Bronchial epithelial cell (primary cell): ENCODE results near the gene SHF. TPM values are rescaled to one million over a fixed set of nuclear protein-coding genes. Genes with fewer than 3 reads are reported as not detected.

ENCODE experiments used
- DNase-seq: peaks from one replicate; pipeline ENCODE4 v3.0.0-alpha.2; 2010; ENCODE audit warnings: low read depth
- FAIRE-seq: peaks from 2 replicates; lab custom pipeline; 2011; peaks lifted over from hg19 to GRCh38; lab: Jason Lieb, UNC
- H3K27me3 ChIP-seq: 2 replicates; pipeline ENCODE4 v1.5.1; 2011; ENCODE audit warnings: low read length; ENCODE audit not compliant: control insufficient read depth, insufficient read depth
- H3K36me3 ChIP-seq: 2 replicates; pipeline ENCODE4 v1.5.1; 2011; ENCODE audit warnings: low read length; ENCODE audit not compliant: control insufficient read depth, insufficient read depth
- H3K4me3 ChIP-seq: 2 replicates; pipeline ENCODE4 v1.5.1; 2011; ENCODE audit warnings: mild to moderate bottlenecking, low read depth, low read length, control low read depth
- CTCF ChIP-seq: IDR thresholded peaks from 2 replicates; pipeline ENCODE4 v1.5.1; 2011; ENCODE audit warnings: mild to moderate bottlenecking, moderate library complexity, low read length, control low read depth, inconsistent platforms; ENCODE audit not compliant: insufficient read depth, severe bottlenecking
- total RNA-seq: library from RNA; depleted of rRNA; stranded (reverse); fragments of >200 nt; gene quantifications from 2 replicates; pipeline ENCODE4 v1.2.1, GENCODE V29; 2014

The SHF gene
- total RNA-seq, 1 donor from 2014 or later: 0.79 TPM

GRCh38 chr15:45230245-45230965, 42.6 kb upstream of the SHF start:
- no peak for TF ChIP-seq CTCF
- no peak for FAIRE-seq
- peak; percentile 41 for DNase-seq
- H3K4me3 ChIP-seq: no peak overlapping the region
- H3K36me3 ChIP-seq: no peaks in the 10 kb centered on the region
- H3K27me3 ChIP-seq: no peaks in the 10 kb centered on the region

GRCh38 chr15:45228931-45229330, 41.2 kb upstream of the SHF start:
- no peak for DNase-seq
- no peaks in the 10 kb centered on the region for H3K36me3 ChIP-seq
- no peak for FAIRE-seq
- TF ChIP-seq CTCF: no peak
- no peak overlapping the region for H3K4me3 ChIP-seq
- H3K27me3 ChIP-seq: no peaks in the 10 kb centered on the region

- Histone ChIP-seq H3K36me3 (no peaks in the 10 kb centered on the region), H3K27me3 (no peaks in the 10 kb centered on the region), H3K4me3 (no peak overlapping the region)
- TF ChIP-seq CTCF: no peak
- FAIRE-seq (no peak), DNase-seq (no peak)
Measured at GRCh38 chr15:45225506-45226273, 37.9 kb upstream of the SHF start.

GRCh38 chr15:45224621-45225217, 37.0 kb upstream of the SHF start:
- Histone ChIP-seq H3K36me3 (no peaks in the 10 kb centered on the region), H3K4me3 (no peak overlapping the region), H3K27me3 (no peaks in the 10 kb centered on the region)
- FAIRE-seq (no peak), DNase-seq (no peak)
- no peak for TF ChIP-seq CTCF

GRCh38 chr15:45221967-45222366, 34.2 kb upstream of the SHF start:
- no peak for FAIRE-seq

More at GRCh38 chr15:45221967-45222366, 34.2 kb upstream of the SHF start:
- no peak for DNase-seq
- no peak for TF ChIP-seq CTCF
- no peaks in the 10 kb centered on the region for H3K36me3 ChIP-seq
- no peak overlapping the region for H3K4me3 ChIP-seq
- H3K27me3 ChIP-seq: no peaks in the 10 kb centered on the region
